Gastroesophageal sphincter (tissue), 4 donors: ENCODE data around the gene CDC42EP5. TPM values are rescaled to one million over a fixed set of nuclear protein-coding genes. Genes with fewer than 3 reads are reported as not detected.
"Not testable (repeated sequence)": the region's sequence is repeated elsewhere in the genome, so short reads cannot be mapped to it uniquely, and the experiment has no call there.

Experiments used
- ATAC-seq: fragments of 150-250 bp; one replicate; pipeline ENCODE4 v1.9.1; 2016; ENCODE audit warnings: mild to moderate bottlenecking, moderate library complexity
- H3K27ac ChIP-seq, 4 donors: fragments of 200-600 bp; sonication (generic) in 3 of 4; 1 replicate in 3 of 4; 2 replicates in 1 of 4; pipeline ENCODE4 v1.5.1; 2016 to 2019
- H3K27me3 ChIP-seq: fragments of 200-600 bp; sonication (generic); one replicate; pipeline ENCODE4 v1.5.1; 2019
- H3K36me3 ChIP-seq, 2 donors: fragments of 200-600 bp; sonication (generic); one replicate each; pipeline ENCODE4 v1.5.1; 2019; ENCODE audit warnings: control low read depth in 1 of 2
- H3K4me1 ChIP-seq, 3 donors: fragments of 200-600 bp; sonication (generic); 1 replicate in 2 of 3; 2 replicates in 1 of 3; pipeline ENCODE4 v1.5.1; 2016 to 2019; ENCODE audit warnings: control low read depth in 2 of 3
- H3K4me3 ChIP-seq, 2 donors: fragments of 200-600 bp; sonication (generic); one replicate each; pipeline ENCODE4 v1.5.1; 2019; ENCODE audit warnings: mild to moderate bottlenecking in 1 of 2, moderate library complexity in 1 of 2
- H3K9me3 ChIP-seq, 3 donors: fragments of 200-600 bp; sonication (generic); one replicate each; pipeline ENCODE4 v1.5.1; 2017 to 2019; ENCODE audit warnings: control low read depth in 2 of 3
- CTCF ChIP-seq, 4 experiments: fragments of 200-600 bp in 2 of 4; fragments of 450-650 bp in 2 of 4; sonication (generic) in 1 of 4; IDR thresholded peaks; one replicate each; pipeline ENCODE4 v1.5.1; 2017 to 2019; ENCODE audit warnings: antibody characterized with exemption in 4 of 4, mild to moderate bottlenecking in 2 of 4, moderate library complexity in 2 of 4
- EP300 ChIP-seq: sonication (generic); formaldehyde crosslinking; IDR thresholded peaks from one replicate; pipeline ENCODE4 v1.6.1; 2017; ENCODE audit warnings: antibody characterized with exemption, mild to moderate bottlenecking
- POLR2A ChIP-seq, 2 donors: fragments of 450-650 bp; IDR thresholded peaks; one replicate each; pipeline ENCODE4 v1.6.1; 2017; ENCODE audit warnings: antibody characterized with exemption in 2 of 2, mild to moderate bottlenecking in 2 of 2, moderate library complexity in 1 of 2
- POLR2AphosphoS5 ChIP-seq: sonication (generic); formaldehyde crosslinking; IDR thresholded peaks from one replicate; pipeline ENCODE4 v1.6.1; 2017; ENCODE audit warnings: antibody characterized with exemption
- WGBS, 2 donors: methylation state at CpG; one replicate each; pipeline ENCODE4 v1.1.5; 2018; ENCODE audit warnings: low coverage in 1 of 2; 5-methylcytosine and 5-hydroxymethylcytosine counted together
- total RNA-seq, 4 donors: library from RNA; depleted of rRNA; stranded (reverse); fragments of >200 nt; gene quantifications; one replicate each; pipeline ENCODE4 v1.1.0, GENCODE V29; 2016

Gene CDC42EP5
- total RNA-seq, 4 donors from 2014 or later, result 4.2 to 24.1 (median 12.8) TPM

DNA sequence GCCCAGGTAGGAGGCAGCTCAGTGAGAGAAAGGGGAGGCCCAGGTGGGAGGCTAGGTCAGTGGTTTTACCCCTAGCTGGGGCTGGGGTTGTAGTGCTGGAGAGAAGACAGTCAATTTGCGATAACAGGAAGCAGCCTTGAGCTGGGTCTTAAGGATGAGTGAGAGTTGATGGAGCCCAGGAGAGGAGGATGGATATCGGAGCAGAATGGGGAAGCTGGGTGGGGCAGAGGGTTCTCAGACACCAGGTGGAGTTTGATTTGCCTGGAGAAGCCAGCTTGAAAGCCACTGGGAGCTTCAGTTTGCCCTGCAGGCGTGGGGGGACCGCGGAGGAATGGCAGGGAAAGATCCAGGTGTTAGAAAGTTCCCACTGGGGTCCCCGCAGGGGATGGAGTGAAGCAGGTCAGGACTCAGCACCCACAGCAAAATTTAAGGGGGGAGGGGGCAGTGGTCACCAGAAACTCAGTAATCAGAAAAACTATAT lies 836 bp upstream of the CDC42EP5 start:
- peaks cover 76% of the 10 kb centered on the region for H3K27me3 ChIP-seq
- no peak for ATAC-seq
- TF ChIP-seq EP300 (no peak), CTCF (IDR thresholded peaks at IDR 0.05) (no peak), POLR2A (IDR thresholded peaks at IDR 0.05) (no peak), POLR2AphosphoS5 (no peak)
- H3K4me3 ChIP-seq, result no peak overlapping the region
- peak overlapping the region in 3 of 4 donors; percentile 74 to 83 (median 81) for H3K27ac ChIP-seq
- WGBS, 2 donors, result 13 to 48% methylated on average over 4 to 6 of the region's 6 CpGs
- H3K9me3 ChIP-seq, result no peaks in the 10 kb centered on the region
- no peaks in the 10 kb centered on the region for H3K36me3 ChIP-seq
- peaks cover 0 to 33% (median 6%) of the 10 kb centered on the region in 3 donors for H3K4me1 ChIP-seq

GRCh38 chr19:54470991-54471782 lies 1.9 kb downstream of the CDC42EP5 start:
- H3K4me3 ChIP-seq, result peak overlapping the region; percentile 35 to 54
- H3K9me3 ChIP-seq, result no peaks in the 10 kb centered on the region
- peaks cover 0 to 38% (median 6%) of the 10 kb centered on the region in 3 donors for H3K4me1 ChIP-seq
- 17% methylated on average over 14 of the region's 60 CpGs; no CpG with 5 or more reads in 1 of the 2 donors for WGBS, 2 donors
- H3K27ac ChIP-seq, result peak overlapping the region; percentile 51 to 86 (median 80)
- peak; percentile 42 for ATAC-seq
- no peaks in the 10 kb centered on the region for H3K36me3 ChIP-seq
- TF ChIP-seq EP300 (no peak), CTCF (IDR thresholded peaks at IDR 0.05) (no peak), POLR2A (IDR thresholded peaks at IDR 0.05) (no peak), POLR2AphosphoS5 (no peak)
- H3K27me3 ChIP-seq, result peaks cover 58% of the 10 kb centered on the region

GRCh38 chr19:54470276-54470887 lies 2.7 kb downstream of the CDC42EP5 start:
- Histone ChIP-seq H3K27ac (peak overlapping the region in 3 of 4 donors; percentile 78 to 86 (median 81)), H3K4me1 (peaks cover 0 to 42% (median 6%) of the 10 kb centered on the region in 3 donors), H3K36me3 (no peaks in the 10 kb centered on the region), H3K27me3 (peaks cover 52% of the 10 kb centered on the region), H3K9me3 (no peaks in the 10 kb centered on the region), H3K4me3 (no peak overlapping the region)
- TF ChIP-seq POLR2A (IDR thresholded peaks at IDR 0.05) (no peak), CTCF (IDR thresholded peaks at IDR 0.05) (no peak), POLR2AphosphoS5 (no peak), EP300 (no peak)
- no peak for ATAC-seq
- WGBS, 2 donors, result 72 to 75% methylated on average over 8 to 10 of the region's 10 CpGs

DNA sequence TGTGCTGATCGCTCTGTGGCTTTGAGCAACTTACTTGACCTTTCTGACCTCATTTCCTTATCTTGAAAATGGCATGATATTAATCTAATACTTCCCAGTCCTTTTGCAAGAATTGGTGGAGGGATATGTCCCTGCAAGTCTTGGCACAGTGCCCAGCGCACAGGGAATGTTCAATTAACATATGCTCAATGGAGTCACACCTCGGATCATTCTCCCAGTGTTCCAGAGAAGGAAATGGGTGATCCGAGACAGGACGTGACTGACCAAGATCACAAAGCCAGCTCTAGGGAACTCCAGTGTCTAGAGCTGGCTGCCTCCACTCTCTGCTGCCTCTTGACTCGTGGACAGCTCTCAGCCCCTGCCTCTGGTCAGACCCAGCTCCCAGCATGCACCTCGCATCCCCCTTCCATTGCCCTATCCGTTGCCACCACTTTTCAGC lies 3.6 kb downstream of the CDC42EP5 start:
- Histone ChIP-seq H3K4me3 (no peak overlapping the region), H3K27ac (peak overlapping the region in 3 of 4 donors; percentile 57 to 86 (median 67)), H3K4me1 (peaks cover 0 to 49% (median 6%) of the 10 kb centered on the region in 3 donors), H3K27me3 (peaks cover 45% of the 10 kb centered on the region), H3K36me3 (no peaks in the 10 kb centered on the region), H3K9me3 (no peaks in the 10 kb centered on the region)
- 47 to 53% methylated on average over 4 to 8 of the region's 8 CpGs for WGBS, 2 donors
- TF ChIP-seq POLR2A (IDR thresholded peaks at IDR 0.05) (no peak), POLR2AphosphoS5 (no peak), EP300 (no peak), CTCF (IDR thresholded peaks at IDR 0.05) (no peak)
- ATAC-seq, result peak; percentile 1

DNA sequence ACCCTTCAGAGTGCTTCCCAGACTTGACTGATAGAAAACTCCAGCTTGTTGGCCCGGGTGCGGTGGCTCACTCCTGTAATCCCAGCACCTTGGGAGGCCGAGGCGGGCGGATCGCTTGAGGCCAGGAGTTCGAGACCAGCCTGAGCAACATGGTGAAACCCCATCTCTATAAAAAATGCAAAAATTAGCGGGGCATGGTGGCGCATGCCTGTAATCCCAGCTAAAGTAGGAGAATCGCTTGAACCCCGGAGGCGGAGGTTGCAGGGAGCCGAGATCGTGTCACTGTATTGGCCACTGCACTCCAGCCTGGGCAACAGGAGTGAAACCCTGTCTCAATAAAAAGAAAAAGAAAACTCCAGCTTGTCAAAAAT lies 7.0 kb downstream of the CDC42EP5 start:
- not testable (repeated sequence) for ATAC-seq, H3K4me3 ChIP-seq, H3K9me3 ChIP-seq
- Histone ChIP-seq H3K27me3 (peaks cover 22% of the 10 kb centered on the region), H3K4me1 (peaks cover 0 to 70% (median 16%) of the 10 kb centered on the region in 3 donors), H3K36me3 (peaks cover 0 to 13% of the 10 kb centered on the region in 2 donors), H3K27ac (peak overlapping the region in 1 of 4 donors; percentile 99)
- WGBS, 2 donors, result 90 to 93% methylated on average over 3 to 7 of the region's 14 CpGs
